ENCODE data around the gene COL16A1.

Gene COL16A1

GRCh38 chr1:31624731-31625514, 78.9 kb downstream of the COL16A1 start:
- DNase-seq (ENCODE audit: low read depth) = no peak

- no peak for DNase-seq (ENCODE audit: low read depth)
These were observed 79.5 kb downstream of the COL16A1 start for GRCh38 chr1:31624309-31624708.

GRCh38 chr1:31623365-31623764, 80.5 kb downstream of the COL16A1 start:
- DNase-seq (ENCODE audit: low read depth) = no peak

- DNase-seq (ENCODE audit: low read depth) = no peak
These were observed 81.7 kb downstream of the COL16A1 start for GRCh38 chr1:31621847-31622730.

- no peak for DNase-seq (ENCODE audit: low read depth)
These were observed 82.4 kb downstream of the COL16A1 start for GRCh38 chr1:31621498-31621820.

GRCh38 chr1:31620631-31621497, 83.0 kb downstream of the COL16A1 start:
- no peak for DNase-seq (ENCODE audit: low read depth)

- no peak for DNase-seq (ENCODE audit: low read depth)
These were observed 84.6 kb downstream of the COL16A1 start for GRCh38 chr1:31618916-31619846.

- DNase-seq (ENCODE audit: low read depth) = peak; percentile 23
These were observed 85.7 kb downstream of the COL16A1 start for GRCh38 chr1:31617916-31618746.

- no peak for DNase-seq (ENCODE audit: low read depth)
These were observed 86.5 kb downstream of the COL16A1 start, which contains the start of gene HCRTR1 for GRCh38 chr1:31617218-31617915. HCRTR1 (plus strand) TSS chr1:31617689; CDS start chr1:31619193, 1,504 bp downstream.

GRCh38 chr1:31615939-31616338, 87.9 kb downstream of the COL16A1 start:
- no peak for DNase-seq (ENCODE audit: low read depth)

- no peak for DNase-seq (ENCODE audit: low read depth)
These were observed 88.4 kb downstream of the COL16A1 start for GRCh38 chr1:31615414-31615813.

- no peak for DNase-seq (ENCODE audit: low read depth)
These were observed 89.3 kb downstream of the COL16A1 start for GRCh38 chr1:31614414-31615005.

- DNase-seq (ENCODE audit: low read depth) = no peak
These were observed 94.2 kb downstream of the COL16A1 start for GRCh38 chr1:31609514-31610118.

GRCh38 chr1:31607360-31607759, 96.5 kb downstream of the COL16A1 start:
- no peak for DNase-seq (ENCODE audit: low read depth)

GRCh38 chr1:31605908-31606427, 97.8 kb downstream of the COL16A1 start:
- no peak for DNase-seq (ENCODE audit: low read depth)
